ENCODE data around the gene LAMB2.

LAMB2 gene

GRCh38 chr3:49153349-49153912, 20.6 kb upstream of the LAMB2 start:
- H3K4me3 ChIP-seq (replicated peaks; ENCODE audit: insufficient read depth, low read length): no peak overlapping the region
- no peaks in the 10 kb centered on the region for H3K27me3 ChIP-seq (ENCODE audit: insufficient read depth, poor library complexity, severe bottlenecking)
- H3K27ac ChIP-seq (replicated peaks): no peak overlapping the region
- DNase-seq (ENCODE audit: low read depth in 1 of 2, low spot score in 1 of 2): no peak
- TF ChIP-seq SPI1 (IDR thresholded peaks at IDR 0.05; ENCODE audit: borderline replicate concordance, low read depth) (no peak), GABPA (IDR thresholded peaks at IDR 0.05; ENCODE audit: low read depth) (no peak), CTCF (IDR thresholded peaks at IDR 0.05; ENCODE audit: insufficient read depth, low read length) (no peak), REST (IDR thresholded peaks at IDR 0.05; ENCODE audit: insufficient replicate concordance, low read depth) (no peak), POLR2AphosphoS5 (IDR thresholded peaks at IDR 0.05; ENCODE audit: low read depth) (no peak)

GRCh38 chr3:49151610-49152009, 18.8 kb upstream of the LAMB2 start:
- DNase-seq (ENCODE audit: low read depth in 1 of 2, low spot score in 1 of 2): no peak
- Histone ChIP-seq H3K27ac (replicated peaks) (no peak overlapping the region), H3K27me3 (ENCODE audit: insufficient read depth, poor library complexity, severe bottlenecking) (no peaks in the 10 kb centered on the region), H3K4me3 (replicated peaks; ENCODE audit: insufficient read depth, low read length) (no peak overlapping the region)
- TF ChIP-seq GABPA (IDR thresholded peaks at IDR 0.05; ENCODE audit: low read depth): no peak

GRCh38 chr3:49148159-49148558, 15.3 kb upstream of the LAMB2 start:
- Histone ChIP-seq H3K4me3 (replicated peaks; ENCODE audit: insufficient read depth, low read length) (no peak overlapping the region), H3K27ac (replicated peaks) (no peak overlapping the region), H3K27me3 (ENCODE audit: insufficient read depth, poor library complexity, severe bottlenecking) (no peaks in the 10 kb centered on the region)
- TF ChIP-seq CTCF (IDR thresholded peaks at IDR 0.05; ENCODE audit: insufficient read depth, low read length) (no peak), GABPA (IDR thresholded peaks at IDR 0.05; ENCODE audit: low read depth) (no peak), SPI1 (IDR thresholded peaks at IDR 0.05; ENCODE audit: borderline replicate concordance, low read depth) (no peak), REST (IDR thresholded peaks at IDR 0.05; ENCODE audit: insufficient replicate concordance, low read depth) (no peak), POLR2AphosphoS5 (IDR thresholded peaks at IDR 0.05; ENCODE audit: low read depth) (no peak)
- DNase-seq (ENCODE audit: low read depth in 1 of 2, low spot score in 1 of 2): no peak

- DNase-seq (ENCODE audit: low read depth in 1 of 2, low spot score in 1 of 2): no peak
- H3K27me3 ChIP-seq (ENCODE audit: insufficient read depth, poor library complexity, severe bottlenecking): no peaks in the 10 kb centered on the region
- no peak overlapping the region for H3K4me3 ChIP-seq (replicated peaks; ENCODE audit: insufficient read depth, low read length)
- no peak for TF ChIP-seq CTCF (IDR thresholded peaks at IDR 0.05; ENCODE audit: insufficient read depth, low read length)
- TF ChIP-seq POLR2AphosphoS5 (IDR thresholded peaks at IDR 0.05; ENCODE audit: low read depth): no peak
- TF ChIP-seq REST (IDR thresholded peaks at IDR 0.05; ENCODE audit: insufficient replicate concordance, low read depth): no peak
- TF ChIP-seq GABPA (IDR thresholded peaks at IDR 0.05; ENCODE audit: low read depth): no peak
- no peak for TF ChIP-seq SPI1 (IDR thresholded peaks at IDR 0.05; ENCODE audit: borderline replicate concordance, low read depth)
- no peak overlapping the region for H3K27ac ChIP-seq (replicated peaks)
Measured at GRCh38 chr3:49140080-49140479, 7.2 kb upstream of the LAMB2 start.
